ENCODE measurements around the gene FAM50A.

DNA sequence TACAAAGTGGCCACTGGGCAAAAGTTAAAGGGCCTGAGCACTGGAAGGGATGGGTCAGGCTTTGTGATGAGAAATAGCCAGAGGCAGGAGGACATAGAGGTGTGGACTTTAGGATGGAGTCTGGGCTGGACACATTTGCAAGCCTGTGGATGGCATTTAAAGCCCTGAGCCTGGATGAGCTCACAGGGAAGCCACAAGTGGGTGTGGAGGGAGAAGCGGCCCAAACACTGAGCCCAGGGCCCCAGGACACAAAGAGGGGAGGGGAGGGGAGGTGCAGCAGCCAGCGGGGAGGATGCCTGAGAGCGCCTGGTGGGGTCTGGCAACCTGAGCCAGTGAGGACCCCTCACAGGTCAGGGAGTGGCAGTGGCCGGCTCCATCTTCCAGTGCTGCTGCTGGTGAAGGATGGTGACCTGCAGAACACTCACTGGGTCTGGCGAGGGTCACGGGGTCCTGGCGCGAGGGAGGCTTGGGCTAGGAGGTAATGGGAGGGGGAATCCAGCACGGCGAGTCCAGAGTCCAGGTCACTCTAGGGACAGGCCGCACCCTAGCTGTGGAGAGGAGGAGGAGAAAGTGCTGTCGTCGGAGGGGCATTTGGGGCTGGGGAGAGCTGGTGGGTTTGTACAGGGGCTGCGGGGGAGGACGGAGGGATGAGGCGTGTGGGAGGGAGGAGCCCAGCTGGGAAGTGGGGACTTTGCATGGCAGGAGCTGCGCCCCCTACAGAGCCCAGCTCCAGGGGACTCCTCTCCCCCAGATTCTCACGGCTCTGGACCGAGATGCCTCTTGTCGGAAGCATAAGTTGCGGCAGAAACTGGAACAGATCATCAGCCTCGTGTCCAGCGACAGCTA, 28.1 kb downstream of the FAM50A start:
- TF ChIP-seq POLR2AphosphoS5 (IDR thresholded peaks at IDR 0.05) (no peak), RAD21 (conservative IDR thresholded peaks at IDR 0.05) (no peak), MXI1 (conservative IDR thresholded peaks at IDR 0.05; ENCODE audit: poor library complexity, severe bottlenecking) (no peak), SMC3 (conservative IDR thresholded peaks at IDR 0.05; ENCODE audit: poor library complexity) (no peak), EP300 (conservative IDR thresholded peaks at IDR 0.05; ENCODE audit: poor library complexity, severe bottlenecking) (no peak), EZH2 (IDR thresholded peaks at IDR 0.05; ENCODE audit: borderline replicate concordance, insufficient read depth, low read length, poor library complexity, severe bottlenecking) (no peak)
- TF ChIP-seq, protein P1, sequence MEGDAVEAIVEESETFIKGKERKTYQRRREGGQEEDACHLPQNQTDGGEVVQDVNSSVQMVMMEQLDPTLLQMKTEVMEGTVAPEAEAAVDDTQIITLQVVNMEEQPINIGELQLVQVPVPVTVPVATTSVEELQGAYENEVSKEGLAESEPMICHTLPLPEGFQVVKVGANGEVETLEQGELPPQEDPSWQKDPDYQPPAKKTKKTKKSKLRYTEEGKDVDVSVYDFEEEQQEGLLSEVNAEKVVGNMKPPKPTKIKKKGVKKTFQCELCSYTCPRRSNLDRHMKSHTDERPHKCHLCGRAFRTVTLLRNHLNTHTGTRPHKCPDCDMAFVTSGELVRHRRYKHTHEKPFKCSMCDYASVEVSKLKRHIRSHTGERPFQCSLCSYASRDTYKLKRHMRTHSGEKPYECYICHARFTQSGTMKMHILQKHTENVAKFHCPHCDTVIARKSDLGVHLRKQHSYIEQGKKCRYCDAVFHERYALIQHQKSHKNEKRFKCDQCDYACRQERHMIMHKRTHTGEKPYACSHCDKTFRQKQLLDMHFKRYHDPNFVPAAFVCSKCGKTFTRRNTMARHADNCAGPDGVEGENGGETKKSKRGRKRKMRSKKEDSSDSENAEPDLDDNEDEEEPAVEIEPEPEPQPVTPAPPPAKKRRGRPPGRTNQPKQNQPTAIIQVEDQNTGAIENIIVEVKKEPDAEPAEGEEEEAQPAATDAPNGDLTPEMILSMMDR (IDR thresholded peaks at IDR 0.05; ENCODE audit: poor library complexity, severe bottlenecking) = no peak
